Limb (tissue), 2 donors: ENCODE results near the gene RETREG1.
"Not testable (repeated sequence)": the region's sequence is repeated elsewhere in the genome, so short reads cannot be mapped to it uniquely, and the experiment has no call there.

ENCODE experiments used
- DNase-seq, 2 donors: peaks; one replicate each; pipeline ENCODE4 v3.0.0-alpha.2; 2016; ENCODE audit errors: extremely low spot score in 2 of 2

RETREG1 gene

DNA sequence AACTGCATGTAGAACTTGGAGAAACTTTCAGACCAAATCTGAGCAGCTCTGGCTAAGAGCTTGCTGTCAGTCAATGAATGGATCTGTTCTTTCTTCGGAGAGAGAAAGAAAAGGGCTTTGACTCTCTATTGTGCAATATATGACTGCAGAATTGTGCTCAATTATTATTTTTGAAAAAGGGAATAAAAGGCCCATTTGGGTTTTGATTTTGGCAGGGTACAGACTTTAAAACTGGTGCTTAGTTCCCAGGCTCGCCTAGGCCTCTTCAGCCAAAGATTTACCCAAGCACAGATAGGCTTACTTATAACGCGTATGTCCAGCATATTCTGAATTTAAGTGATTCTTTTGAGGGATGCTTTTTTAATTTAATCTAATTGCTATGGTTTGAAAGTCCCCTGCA, 59.3 kb downstream of the RETREG1 start:
- no peak for DNase-seq

DNA sequence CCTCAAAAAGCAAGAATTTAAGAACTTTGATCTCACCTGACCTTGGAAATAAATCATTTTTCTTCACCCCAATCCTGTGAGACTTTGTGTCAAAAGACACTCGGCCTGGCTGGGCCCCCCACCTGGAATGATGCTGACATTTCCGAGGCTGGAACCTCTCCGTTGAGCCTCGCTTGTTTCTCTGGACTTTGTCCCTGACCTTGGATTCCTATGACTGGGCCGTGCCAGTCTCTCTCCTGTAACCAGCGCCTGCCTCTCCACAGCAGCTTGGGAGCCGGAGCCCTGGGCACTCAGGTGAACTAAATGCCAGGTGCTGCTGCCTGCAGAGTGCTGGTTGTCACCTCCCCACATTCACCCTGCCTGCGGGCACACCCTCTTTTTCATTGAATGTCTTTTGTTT, 62.7 kb downstream of the RETREG1 start:
- DNase-seq, result no peak

DNA sequence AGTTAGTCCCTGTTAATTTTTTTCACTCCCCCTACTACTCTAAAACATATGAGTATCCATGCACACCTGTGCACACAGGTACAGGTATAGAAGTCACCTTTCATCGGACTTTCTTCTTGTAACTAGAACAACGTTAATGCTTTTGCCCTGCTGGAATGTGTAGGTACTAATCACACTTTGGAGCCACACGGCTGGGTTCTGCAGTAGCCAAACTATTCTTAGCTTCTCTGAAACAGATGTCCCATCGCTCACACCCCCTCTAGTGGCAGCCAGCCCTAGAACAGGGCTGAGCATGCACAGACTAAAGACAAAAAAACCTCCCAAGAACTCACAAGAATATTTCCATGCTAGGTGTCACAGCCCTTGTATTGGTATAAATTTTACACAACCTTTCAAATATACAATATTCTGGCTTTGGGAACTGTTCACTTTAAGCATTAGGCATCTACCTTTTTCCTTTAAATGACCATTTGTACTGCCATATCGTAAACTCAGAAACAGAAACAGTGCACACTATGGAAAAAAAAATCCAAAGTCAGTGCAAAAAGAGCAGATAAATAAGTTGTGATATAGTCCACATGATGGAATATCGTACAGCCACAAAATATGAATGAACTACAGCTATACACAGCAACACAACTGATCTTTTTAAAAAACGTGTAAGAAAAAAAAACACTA, 64.0 kb downstream of the RETREG1 start:
- peak; percentile 78 to 80 for DNase-seq

DNA sequence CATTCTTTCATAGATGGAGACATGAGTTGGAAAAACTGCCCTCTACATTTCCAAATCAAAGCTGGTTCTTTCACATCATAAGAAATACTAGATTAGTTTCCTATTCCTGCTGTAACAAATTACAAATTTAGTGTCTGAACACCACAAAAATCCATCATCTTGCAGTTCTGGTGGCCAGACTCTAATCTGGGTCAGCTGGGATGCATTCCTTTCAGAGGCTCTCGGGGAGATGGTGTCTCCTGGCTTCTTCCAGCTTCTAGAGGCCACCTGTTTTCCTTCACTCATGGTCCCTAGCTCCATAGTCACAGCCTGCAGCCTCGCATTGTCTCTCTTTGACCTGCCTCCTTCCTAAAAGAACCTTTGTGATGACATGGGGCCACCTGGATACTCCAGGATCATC, 65.2 kb downstream of the RETREG1 start:
- no peak for DNase-seq

DNA sequence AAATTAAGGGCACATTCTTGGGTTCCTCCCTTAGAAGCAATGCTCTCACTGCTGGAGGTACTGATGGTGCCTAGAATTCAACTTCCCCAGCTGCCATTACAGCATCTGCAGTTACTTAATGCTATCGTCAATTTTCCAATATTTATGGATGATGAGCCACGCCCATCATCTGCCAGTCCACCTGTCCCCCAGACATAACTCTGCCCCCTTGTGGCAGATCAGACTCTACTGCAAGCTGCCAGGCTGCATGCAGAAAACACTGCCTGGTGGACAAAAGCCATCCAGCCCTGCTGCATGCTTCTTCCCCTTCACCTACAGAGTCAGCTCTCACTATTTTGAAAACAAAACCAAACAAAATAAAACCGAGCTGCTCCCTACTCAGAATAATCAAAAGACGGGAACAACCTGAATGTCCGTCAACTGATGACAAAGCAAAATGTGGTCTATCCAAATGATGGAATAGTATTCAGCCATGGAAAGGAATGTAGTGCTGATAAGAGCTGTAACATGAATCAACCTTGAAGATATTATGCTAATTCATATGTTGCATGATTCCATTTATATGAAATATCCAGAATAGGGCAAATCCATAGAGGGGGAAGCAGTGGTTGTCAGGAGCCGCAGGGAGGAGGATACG, 66.4 kb downstream of the RETREG1 start:
- DNase-seq, result no peak

DNA sequence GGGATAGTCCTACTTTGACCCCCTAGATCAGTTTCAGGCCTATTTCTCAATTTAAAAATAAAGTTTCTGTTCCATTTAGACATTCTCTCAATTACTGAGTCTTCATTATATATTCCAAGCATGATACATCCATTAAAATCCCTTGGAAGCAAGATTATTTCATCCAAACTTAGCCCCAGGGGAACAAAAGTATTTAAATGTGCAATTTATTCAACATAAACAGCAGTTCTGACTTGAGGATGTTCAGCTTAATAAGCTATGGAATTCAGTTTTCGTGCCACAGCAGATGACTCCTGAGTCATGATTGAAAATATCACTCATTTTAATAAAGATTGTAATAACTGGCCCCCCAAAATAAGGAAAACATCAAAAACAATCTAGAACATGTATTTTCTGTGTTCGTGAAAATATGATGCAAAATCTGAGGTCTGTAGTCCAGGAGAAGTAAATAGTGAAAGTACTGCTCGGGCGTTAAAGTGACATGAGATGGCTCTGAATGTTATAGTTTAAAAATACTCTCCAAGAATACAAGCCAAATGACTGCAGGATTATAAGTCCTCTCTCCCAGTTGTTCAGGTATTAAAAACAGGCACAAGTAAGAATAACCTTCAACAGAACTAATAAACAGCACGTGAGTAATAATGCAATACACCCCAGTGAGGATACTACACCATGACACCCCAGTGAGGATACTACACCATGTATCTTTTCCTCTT, 67.1 kb downstream of the RETREG1 start:
- no peak for DNase-seq

DNA sequence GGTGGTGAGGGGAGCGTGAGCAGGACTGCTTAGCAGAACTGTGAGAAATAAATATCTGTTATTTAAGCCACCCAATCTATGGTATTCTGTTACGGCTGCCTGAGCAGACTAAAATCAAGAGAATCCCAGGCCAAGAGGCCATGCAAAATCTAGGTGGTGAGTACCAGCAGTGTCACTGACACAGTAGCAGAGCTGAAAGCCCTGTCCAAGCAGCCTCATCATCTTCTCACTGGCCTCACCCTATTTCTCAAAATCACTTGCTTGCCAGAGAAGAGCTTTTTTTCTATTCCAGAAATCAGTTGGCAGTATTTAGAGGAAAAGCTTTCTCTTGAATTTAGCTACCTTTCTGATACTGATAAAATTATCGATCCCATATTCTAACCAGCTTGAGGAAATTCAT, 68.0 kb downstream of the RETREG1 start:
- no peak for DNase-seq

DNA sequence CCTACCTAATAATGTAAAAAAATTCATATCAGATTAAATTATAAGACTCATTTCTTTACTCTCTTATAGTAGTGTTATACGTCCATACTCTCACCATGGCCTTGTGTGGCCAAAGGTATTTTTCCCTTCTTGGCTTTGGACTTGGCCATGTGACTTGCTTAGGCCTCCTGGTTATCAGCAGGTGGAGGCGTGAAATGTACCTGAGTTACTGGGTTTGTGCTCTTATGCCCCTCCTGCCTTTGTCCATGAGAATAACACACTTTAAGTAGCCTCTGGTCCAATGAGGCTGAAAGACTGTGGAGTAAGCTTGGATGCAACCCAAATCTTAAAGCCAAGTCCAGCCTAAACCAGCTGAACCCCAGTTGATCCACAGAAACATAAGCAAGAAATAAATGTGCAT, 68.7 kb downstream of the RETREG1 start:
- DNase-seq, result no peak

DNA sequence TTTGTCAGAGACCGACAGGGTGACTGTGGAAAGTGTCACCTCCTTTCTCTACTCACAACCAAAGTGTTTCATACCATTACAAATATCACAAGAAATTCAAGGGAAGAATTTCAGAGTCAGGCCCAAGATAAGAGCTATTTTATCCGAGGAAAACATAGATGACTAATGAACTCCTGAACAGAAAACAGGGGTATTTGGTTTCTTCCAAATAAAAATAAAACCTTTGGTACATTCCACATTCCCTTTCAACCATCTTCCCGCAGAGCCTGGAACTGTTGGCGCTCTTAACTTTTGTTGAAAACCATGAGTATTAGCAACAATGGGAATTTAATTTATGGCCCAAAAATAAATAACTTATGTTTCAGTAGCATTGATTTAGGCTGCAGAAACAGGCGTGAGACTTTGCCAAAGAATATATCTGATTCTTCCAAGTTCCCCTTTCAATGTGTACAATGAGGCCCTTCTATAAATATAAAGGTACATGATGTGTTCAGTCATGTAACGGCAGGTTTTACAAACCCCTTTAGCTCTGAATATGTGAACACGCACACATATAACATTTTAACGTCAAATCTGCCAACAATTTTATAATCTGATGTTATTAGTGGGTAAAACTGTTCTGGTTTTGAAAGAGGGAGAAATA, 69.5 kb downstream of the RETREG1 start:
- DNase-seq, result peak in 1 of 2 donors; percentile 15

DNA sequence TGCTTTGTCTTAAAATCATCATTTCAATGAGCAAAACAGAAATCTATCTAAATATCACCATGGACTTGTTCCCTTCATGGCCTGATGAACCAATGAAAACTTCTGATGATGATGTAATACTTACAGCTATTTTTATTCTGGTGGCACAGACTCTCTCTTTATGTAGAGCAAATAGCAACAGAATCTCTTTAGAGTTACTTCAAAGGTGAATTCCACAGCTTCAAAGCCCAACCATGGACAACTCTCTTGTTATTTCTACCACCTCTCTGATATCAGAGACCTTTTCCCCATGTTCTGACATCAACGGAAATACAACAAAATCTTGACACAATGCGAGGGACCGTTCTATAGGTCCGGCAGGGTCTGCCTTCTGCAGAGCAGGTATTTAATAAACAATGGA, 70.1 kb downstream of the RETREG1 start:
- no peak for DNase-seq

DNA sequence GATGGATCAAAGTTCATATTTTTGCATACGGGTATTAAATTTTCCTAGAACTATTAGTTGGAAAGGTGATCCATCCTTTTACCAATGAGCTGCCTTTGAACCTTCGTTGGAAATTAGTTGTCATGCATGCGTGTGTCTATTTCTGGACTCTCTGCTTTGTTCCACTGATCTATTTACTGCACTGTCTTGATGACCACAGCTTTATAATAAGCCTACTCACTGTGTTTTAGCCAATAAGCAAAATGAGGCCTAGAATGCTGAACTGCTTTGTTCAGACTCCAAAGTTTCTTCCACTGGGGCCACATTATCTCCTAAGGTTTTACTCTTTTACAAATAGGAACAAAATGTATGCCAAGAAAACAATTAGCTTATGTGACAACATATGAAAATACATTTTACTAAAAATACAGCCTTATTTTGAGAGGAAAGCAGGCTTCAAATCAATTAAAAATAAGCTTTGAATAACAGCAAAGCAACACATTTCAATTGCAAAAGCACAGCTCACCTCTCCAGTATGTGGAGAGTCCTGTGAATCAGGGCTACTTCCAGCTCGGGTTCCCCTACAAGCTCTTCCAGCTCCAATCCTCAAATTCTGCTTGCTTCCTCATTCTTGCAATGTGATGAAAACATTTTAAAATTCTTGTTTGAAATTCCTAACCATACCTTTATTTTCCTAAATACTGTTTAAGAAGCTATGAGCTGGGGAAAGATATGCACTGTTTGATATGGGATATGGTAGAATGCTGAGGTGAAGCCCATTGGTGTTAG, 72.0 kb downstream of the RETREG1 start:
- no peak for DNase-seq

DNA sequence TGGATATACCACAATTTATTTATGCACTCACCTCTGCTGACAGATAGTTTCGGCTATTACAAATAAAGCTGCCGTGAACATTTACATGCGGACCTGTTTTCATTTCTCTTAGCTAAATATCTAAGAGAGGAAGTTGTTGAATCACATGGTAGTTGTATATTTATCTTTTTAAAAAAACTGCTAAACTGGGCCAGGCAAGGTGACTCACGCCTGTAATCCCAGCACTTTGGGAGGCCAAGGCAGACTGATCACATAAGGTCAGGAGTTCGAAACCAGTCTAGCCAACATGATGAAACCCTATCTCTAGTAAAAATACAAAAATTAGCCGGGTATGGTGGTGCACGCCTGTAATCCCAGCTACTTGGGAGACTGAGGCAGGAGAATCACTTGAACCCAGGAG, 73.6 kb downstream of the RETREG1 start:
- not testable (repeated sequence) for DNase-seq

DNA sequence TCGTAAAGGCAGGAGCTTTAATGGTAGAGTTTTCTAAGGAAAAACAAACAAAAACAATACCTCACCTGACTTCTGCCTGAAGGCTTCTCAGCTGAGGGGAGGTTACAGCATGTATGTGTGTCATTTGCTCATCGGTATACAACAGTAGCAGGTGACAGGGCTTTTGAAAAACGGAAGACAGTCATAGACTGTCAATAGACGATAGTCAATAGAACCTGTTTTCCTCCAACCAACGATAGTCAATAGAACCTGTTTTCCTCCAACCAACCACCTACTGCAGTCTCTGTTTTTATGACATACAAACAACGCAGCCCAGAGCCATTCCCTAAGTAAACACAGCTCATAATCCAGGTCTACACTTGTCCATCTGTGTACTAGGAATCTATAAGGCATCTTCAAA, 74.6 kb downstream of the RETREG1 start:
- no peak for DNase-seq

DNA sequence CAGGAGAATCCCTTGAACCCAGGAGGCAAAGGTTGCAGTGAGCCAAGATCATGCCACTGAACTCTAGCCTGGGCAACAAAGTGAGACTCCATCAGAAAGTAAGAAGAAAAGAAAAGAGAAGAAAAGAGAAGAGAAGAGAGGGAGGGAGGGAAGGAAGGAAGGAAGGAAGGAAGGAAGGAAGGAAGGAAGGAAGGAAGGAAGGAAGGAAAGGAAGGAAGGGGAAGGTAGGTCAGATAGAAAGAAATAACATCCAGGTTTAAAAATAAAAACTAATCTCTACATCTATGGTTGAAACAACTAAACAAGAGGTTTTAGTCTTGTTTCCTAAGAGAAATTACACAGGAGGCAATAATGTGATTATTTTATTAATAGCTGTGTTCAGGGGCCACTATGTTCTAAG, 75.2 kb downstream of the RETREG1 start:
- not testable (repeated sequence) for DNase-seq

DNA sequence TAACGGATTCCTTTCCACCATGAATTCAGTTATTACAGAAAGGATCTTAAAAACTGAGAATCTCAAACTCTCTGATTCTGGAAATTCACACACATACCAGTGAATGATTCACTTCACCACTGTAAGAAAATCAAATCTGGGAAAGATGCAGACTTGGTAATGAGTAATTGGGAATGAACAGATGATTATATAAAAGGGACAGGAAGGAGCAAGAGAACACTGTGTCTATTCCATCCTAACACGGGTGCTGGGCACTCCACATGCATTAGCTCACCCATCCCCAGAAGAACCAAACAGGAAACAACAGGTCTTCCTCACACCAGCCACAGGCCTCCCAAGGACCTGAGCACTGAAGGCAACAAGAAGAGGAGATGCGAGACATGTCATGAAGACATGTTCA, 76.4 kb downstream of the RETREG1 start:
- no peak for DNase-seq

DNA sequence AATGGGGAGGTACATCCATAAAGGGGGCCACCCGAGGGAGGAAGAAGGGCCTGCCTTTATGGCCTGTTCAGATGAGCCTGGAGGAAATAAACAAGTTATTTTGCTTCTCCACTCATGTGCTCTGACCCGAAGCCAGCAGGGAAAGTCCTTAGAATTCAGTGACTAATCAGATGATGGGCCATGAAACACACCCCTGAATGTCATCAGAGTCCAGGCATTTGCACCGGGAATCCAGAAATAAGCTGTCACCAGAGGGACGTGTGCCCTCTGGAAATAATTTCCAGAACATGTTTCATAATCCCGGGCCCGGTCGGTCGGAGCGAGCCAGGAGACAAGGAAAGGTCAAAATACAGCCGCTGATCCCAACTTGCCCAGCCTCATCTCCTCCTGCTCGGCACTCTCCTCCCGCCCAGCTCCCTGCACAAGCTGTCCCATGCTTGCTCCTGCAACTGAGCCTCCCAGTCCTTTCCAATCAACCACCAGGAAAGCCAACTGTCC, 77.6 kb downstream of the RETREG1 start:
- DNase-seq, result peak in 1 of 2 donors; percentile 9

DNA sequence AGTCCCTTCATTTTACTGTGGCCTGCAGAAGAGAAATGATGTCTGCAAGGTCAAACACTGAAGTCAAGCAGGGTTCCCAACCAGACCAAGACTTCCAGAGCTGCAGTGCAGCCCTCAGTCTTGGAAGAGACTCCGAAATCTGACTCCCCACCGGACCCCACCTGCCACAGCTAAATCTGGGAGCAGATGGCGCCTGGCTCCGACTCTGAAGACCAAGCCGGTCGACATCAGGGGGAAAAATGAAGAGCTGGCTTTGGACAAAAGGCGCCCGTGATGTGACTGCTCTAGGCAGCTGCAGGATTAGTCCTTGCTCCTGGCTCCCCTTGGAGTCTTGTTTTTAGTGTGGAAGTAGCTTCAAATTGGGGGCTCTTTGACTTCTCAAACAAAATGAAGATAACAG, 78.8 kb downstream of the RETREG1 start:
- peak; percentile 62 to 71 for DNase-seq

DNA sequence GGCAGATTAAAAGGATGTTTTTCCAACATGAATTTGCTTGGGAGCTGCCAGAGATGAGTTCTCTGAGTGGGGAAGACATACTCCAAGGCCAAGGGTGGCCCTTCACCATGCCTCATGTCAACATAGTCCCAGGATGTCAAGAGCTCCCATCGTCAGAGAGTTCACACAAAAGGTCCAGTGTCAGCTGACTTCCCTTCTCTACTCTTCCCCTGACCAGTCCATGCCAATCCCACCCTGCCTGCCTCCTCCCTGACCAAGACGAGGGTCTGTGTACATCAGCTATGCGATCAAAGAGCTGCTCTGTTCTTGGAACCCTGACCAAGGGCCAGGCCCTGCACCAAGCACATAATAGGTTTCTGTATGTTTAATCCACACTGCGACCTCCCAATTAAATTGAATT, 80.0 kb downstream of the RETREG1 start:
- DNase-seq, result no peak

DNA sequence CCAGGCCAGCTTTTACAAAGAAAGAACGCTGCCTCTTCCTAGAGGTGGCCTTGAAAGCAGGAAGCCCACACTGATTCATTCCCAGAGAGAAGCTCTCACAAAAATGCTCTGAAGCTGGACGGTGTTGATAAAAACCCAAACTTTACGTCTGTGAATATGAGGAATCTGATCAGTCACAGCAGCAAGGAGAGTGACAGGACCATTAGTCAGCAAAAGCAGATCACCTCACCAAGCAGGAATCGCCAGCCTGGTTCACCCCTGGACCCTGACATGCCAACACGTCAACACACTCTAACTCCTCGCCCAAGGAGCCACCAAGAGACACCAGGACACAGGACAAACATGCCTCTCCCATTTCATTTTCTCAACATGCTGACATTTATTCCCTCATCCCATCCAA, 80.6 kb downstream of the RETREG1 start:
- DNase-seq, result no peak

DNA sequence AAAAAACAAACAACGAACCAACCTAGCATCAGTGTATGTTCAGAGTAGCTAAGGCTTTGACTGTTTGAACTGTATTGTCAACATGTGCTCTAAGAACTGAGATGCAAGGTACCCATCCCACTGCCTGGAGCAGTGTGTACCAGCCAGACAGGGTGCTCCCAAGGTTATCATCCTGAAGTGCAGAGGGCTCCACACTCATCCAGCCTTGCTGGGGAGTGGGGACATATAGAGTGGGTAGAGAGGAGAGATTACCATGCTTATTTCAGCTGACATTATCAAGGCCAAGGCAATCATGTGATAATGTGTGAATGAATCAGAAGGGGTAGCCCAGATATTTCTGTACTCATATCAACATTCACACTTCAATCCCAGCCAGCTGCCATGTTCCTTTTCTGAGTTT, 82.5 kb downstream of the RETREG1 start:
- no peak for DNase-seq

DNA sequence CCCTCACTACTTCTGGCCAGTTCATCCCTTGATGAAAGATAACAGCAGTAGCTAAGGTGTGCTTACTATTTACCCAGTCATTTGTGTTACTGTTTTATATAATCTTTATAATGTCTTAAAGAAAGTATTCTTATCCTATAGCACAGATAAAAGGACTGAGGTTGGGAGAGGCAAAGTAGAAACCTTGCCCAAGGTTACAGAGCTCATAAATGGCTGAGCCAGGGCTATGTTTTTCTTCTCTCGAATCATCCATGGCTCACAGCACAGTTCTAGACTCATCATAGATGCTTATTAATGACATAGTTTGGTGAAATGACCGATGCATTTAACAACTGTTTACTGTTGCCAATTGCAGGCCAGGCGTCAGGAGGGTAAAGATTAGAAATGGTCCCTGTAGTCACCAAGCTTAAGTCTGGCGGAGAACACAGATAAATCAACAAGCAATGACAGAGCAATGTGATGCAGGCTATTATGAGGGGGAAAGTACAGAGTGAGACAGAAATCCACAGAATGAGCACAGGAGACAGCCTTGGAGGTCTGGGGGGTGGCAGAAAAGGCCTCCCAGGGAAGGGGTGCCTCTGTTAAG, 85.6 kb downstream of the RETREG1 start:
- DNase-seq, result no peak
